Fibroblast of pulmonary artery (primary cell): ENCODE results near the gene PAX2.

Experiments used
- DNase-seq: peaks from one replicate; pipeline ENCODE4 v3.0.0-alpha.2; 2010; ENCODE audit warnings: low read depth
- H3K4me3 ChIP-seq: replicated peaks from 2 replicates; pipeline ENCODE4 v1.5.1; 2011; ENCODE audit warnings: low read depth, mild to moderate bottlenecking, control low read depth, low read length, moderate library complexity
- TF ChIP-seq, protein P1 (sequence below): IDR thresholded peaks from 2 replicates; pipeline ENCODE4 v1.5.1; 2011; ENCODE audit warnings: mild to moderate bottlenecking, control low read depth, low read length, inconsistent platforms; ENCODE audit errors: missing control alignments

The PAX2 gene

DNA sequence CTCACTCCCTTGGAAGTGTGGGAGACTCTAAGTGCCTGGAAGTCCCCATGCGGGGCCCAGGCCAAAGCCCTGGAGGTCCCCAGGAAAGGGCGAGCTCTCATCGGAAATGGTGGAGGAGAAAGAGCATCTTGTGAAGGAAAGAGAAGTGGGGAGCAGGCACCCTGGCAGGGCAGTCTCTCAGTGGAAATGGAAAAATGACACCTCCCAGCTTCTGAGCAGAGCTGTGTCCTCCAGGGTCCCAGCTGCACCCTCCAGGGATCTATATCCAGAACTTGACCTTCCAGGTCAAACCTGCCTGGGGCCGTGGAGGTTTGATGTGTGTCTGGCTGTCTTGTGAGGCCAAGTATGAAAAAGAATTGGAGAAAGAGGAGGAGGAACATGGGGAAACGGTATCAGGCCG, 29.5 kb downstream of the PAX2 start:
- TF ChIP-seq, protein P1, sequence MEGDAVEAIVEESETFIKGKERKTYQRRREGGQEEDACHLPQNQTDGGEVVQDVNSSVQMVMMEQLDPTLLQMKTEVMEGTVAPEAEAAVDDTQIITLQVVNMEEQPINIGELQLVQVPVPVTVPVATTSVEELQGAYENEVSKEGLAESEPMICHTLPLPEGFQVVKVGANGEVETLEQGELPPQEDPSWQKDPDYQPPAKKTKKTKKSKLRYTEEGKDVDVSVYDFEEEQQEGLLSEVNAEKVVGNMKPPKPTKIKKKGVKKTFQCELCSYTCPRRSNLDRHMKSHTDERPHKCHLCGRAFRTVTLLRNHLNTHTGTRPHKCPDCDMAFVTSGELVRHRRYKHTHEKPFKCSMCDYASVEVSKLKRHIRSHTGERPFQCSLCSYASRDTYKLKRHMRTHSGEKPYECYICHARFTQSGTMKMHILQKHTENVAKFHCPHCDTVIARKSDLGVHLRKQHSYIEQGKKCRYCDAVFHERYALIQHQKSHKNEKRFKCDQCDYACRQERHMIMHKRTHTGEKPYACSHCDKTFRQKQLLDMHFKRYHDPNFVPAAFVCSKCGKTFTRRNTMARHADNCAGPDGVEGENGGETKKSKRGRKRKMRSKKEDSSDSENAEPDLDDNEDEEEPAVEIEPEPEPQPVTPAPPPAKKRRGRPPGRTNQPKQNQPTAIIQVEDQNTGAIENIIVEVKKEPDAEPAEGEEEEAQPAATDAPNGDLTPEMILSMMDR, result no peak
- no peak for DNase-seq
- H3K4me3 ChIP-seq, result no peak overlapping the region

DNA sequence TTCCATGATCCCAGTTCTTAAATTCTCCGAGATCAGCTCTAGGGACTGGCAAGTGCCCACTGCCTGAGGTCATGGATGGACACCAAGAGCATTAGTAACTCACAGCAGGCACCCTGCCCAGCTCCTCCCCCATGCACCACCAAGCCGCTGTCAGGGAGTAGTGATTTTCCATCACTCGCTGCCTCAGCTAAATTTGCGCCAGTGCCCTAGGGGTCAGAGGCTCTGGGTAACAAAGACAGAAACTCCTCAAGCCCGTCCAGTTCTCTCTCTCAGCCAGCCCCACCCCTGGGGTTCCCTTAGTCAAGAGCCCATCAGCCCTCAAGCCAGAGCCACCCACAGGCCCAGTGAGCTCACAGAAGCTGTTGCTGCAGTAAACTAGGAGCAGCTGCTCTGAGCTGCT, 30.0 kb downstream of the PAX2 start:
- H3K4me3 ChIP-seq, result no peak overlapping the region
- no peak for DNase-seq
- TF ChIP-seq, protein P1, result no peak

DNA sequence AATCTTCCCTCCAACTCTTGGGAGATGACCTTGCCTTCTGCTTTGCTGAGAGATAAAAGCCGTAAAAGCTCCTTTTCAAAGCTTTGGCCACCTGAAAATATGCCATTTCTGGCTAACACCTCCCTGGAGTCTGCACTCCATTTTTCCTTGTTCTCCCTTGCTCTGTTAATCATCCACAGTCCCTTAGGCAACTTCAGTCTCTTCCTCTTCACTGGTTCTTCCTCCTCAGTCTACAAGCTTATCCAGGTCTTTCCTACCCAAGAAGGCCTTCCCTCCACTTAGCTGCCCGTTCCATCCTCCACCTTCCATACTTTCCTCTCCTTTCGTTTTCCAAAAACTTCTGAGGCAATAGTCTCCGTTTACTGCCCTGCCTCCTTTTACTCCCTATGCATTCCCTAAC, 30.5 kb downstream of the PAX2 start:
- TF ChIP-seq, protein P1, result no peak
- DNase-seq, result no peak
- no peak overlapping the region for H3K4me3 ChIP-seq

DNA sequence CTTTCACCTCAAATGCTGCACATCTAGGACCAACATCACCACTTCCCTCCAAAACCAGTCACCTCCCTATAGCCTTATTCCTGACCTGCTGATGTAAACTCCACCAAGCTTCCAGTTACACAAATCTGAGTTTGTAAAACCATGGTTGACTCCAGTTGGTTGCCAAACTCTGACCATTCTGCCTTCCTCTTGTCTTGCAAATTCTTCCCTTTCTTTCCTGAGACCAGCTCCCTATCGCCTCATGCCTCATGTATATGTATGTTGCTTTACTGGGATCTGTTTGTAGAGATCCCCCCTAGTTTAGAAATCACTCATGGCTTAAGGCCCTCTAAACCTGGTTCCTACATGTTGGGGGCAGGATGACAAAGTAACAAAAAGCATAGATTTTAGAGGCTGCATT, 31.3 kb downstream of the PAX2 start:
- H3K4me3 ChIP-seq, result no peak overlapping the region
- TF ChIP-seq, protein P1, result no peak
- no peak for DNase-seq

DNA sequence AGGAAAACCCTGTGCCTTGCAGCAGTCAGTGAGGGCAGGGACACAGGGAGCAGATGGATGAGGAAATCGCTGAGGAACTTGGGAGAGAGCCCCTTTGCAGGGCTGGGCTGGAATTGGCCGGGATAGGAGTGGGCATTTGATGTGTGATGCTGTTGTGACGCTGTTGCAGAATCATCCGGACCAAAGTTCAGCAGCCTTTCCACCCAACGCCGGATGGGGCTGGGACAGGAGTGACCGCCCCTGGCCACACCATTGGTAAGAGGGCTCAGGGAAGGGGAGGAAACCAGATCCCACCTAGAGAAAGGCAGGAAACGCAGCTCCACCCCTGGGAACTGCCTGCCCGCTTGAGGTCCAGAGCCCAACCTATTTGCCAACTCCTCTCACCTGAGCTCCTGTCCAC, 33.9 kb downstream of the PAX2 start:
- DNase-seq, result no peak
- TF ChIP-seq, protein P1, result no peak
- no peak overlapping the region for H3K4me3 ChIP-seq

DNA sequence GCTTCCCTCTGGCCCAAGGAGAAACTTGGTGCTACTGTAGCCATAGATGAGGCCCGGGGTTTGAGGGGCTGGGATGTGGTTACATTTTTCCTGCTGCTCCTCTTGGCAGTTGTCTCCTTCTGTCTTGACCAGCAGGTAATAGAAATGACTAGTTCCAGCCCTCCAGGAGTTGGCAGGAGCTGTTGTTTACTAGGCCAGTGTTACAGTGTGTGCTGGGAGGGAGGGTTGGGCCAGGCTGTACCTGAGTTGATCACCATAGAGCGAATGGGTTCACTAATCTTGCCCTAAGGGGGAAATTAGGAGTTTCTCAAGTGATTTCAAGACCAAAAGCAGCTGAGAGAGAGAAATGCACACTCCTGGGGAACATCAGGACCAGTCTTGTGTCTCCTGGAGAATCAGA, 34.9 kb downstream of the PAX2 start:
- TF ChIP-seq, protein P1, result no peak
- DNase-seq, result no peak
- no peak overlapping the region for H3K4me3 ChIP-seq

DNA sequence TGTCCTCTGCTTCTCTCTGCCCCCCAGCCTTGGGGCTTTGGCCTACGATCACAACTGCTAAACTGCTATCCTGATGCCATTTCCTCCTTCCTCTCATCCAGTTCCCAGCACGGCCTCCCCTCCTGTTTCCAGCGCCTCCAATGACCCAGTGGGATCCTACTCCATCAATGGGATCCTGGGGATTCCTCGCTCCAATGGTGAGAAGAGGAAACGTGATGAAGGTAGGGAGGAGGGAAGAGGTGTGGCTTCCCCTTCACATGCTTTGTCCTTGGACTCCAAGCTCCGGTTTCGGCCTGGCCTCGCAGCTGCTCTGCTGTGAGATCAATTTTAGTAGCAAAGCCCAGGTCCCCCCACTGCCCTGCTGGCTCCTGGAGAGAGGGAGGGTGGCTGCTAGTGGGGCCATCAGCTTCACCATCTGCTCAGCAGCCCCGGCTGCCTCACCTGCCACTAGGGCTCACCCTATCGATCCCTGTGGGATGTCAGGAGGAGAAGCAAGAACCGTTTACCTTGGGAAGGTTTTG, 35.8 kb downstream of the PAX2 start:
- DNase-seq, result no peak
- no peak overlapping the region for H3K4me3 ChIP-seq
- TF ChIP-seq, protein P1, result no peak
